OCI-LY3 (cell line): ENCODE results near the gene AP3B2.

ENCODE experiments used
- EZH2phosphoT487 ChIP-seq: fragments of 200-600 bp; shearing (Covaris generic); IDR thresholded peaks from 2 replicates; pipeline ENCODE4 v1.6.1; 2018; ENCODE audit warnings: antibody characterized with exemption, mixed run types, low read depth
- TF ChIP-seq, protein P1 (sequence below): fragments of 200-600, 300-600 bp; sonication (generic); IDR thresholded peaks from 2 replicates; pipeline ENCODE4 v1.5.1; 2014; ENCODE audit warnings: antibody characterized with exemption, low read length, low read depth

DNA sequence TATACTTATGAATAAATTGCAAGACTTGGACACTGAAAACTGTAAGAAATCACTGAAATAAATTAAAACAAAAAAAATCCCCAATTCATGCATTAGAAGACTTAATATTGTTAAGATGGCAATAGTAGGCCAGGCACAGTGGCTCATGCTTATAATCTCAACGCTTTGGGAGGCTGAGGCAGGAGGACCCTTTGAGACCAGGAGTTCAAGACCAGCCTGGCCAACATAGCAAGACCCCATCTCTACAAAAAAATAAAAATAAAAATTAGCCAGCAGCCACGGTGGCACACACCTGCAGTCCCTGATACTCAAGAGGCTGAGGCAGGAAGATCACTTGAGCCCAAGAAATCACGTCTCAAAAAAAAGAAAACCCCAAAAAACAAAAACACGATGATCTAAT is 98.3 kb downstream of the AP3B2 start:
- TF ChIP-seq, protein P1, sequence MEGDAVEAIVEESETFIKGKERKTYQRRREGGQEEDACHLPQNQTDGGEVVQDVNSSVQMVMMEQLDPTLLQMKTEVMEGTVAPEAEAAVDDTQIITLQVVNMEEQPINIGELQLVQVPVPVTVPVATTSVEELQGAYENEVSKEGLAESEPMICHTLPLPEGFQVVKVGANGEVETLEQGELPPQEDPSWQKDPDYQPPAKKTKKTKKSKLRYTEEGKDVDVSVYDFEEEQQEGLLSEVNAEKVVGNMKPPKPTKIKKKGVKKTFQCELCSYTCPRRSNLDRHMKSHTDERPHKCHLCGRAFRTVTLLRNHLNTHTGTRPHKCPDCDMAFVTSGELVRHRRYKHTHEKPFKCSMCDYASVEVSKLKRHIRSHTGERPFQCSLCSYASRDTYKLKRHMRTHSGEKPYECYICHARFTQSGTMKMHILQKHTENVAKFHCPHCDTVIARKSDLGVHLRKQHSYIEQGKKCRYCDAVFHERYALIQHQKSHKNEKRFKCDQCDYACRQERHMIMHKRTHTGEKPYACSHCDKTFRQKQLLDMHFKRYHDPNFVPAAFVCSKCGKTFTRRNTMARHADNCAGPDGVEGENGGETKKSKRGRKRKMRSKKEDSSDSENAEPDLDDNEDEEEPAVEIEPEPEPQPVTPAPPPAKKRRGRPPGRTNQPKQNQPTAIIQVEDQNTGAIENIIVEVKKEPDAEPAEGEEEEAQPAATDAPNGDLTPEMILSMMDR: no peak
- no peak for TF ChIP-seq EZH2phosphoT487
